GM12874 (cell line): Measurements from ENCODE around the gene CTCFL.

Source experiments
- TF ChIP-seq, protein P1 (sequence below): IDR thresholded peaks from 2 replicates; pipeline ENCODE4 v1.5.1; 2011; ENCODE audit warnings: low read depth, mild to moderate bottlenecking, control low read depth, low read length, moderate library complexity; ENCODE audit not compliant: insufficient read depth

CTCFL gene

DNA sequence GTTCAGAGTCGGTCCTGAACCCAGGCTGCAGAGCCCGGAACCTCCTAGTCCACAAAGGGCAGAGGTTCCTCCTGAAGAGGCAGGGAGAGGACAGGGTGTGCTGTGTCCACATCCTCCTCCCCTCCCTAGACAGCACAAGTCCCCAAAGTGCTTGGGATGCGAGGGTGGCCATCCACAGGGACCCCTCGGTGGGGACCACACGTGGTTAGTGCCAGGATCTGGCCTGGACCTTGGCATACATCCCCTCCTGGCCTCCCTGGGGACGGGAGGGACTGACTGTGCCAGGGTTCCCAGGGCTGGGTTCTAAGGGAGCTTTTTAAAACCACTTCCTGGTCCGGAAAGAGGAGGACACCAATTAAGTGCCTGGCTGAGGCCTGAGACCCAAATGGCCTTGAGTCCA lies 63.2 kb downstream of the CTCFL start:
- TF ChIP-seq, protein P1, sequence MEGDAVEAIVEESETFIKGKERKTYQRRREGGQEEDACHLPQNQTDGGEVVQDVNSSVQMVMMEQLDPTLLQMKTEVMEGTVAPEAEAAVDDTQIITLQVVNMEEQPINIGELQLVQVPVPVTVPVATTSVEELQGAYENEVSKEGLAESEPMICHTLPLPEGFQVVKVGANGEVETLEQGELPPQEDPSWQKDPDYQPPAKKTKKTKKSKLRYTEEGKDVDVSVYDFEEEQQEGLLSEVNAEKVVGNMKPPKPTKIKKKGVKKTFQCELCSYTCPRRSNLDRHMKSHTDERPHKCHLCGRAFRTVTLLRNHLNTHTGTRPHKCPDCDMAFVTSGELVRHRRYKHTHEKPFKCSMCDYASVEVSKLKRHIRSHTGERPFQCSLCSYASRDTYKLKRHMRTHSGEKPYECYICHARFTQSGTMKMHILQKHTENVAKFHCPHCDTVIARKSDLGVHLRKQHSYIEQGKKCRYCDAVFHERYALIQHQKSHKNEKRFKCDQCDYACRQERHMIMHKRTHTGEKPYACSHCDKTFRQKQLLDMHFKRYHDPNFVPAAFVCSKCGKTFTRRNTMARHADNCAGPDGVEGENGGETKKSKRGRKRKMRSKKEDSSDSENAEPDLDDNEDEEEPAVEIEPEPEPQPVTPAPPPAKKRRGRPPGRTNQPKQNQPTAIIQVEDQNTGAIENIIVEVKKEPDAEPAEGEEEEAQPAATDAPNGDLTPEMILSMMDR: no peak

DNA sequence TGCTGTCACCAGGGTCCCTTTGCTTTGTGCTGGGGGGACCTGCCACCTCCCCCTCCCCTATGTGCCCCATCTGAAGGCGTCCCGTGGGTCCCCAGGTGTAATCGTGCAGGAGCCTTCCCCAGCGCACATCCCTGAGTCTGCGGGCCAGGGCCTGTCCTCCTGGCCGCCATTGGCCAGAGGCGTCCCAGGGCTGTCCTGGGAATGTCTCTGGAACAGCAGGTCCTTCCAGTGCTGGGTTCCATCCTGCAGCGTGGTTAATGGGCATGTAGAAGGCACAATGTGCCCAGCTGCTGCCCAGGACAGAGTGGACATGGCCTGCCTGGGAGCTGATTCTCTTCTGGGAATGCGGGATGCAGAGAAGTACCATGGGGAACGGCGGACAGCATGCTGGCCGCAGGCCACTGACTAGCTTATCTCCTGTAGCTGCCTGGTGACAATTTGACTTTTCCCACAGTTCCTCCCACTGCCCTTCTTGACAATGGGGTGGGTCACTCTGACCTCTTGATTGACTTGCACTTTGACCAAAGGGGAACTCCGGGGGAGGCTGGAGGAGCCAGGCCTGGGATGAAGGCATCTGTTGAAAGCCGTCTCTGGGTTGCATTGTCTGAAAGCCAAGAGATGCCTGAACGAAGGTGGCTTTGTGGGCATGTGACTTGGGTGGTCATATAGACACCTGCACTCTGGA lies 64.0 kb downstream of the CTCFL start:
- TF ChIP-seq, protein P1: no peak

DNA sequence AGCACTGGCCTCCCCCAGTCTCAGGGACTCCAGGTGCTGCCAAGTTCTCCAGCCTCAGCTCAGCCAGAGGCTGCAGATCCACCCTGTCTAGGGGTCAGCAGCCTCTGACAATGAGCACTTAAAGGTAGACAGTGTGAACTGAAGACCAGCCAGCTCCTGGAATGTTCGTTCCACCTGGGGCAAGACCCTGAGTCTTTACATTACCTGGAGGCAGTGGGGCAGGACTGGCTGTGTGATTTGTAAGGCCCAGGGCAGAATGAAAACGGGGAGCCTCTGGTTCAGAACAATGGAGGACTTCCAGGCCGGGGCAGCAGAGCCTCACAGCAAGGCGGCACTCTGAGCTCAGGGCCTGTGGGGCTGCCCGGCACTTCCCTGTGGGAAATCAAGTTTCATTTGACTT lies 65.0 kb downstream of the CTCFL start:
- TF ChIP-seq, protein P1: no peak

DNA sequence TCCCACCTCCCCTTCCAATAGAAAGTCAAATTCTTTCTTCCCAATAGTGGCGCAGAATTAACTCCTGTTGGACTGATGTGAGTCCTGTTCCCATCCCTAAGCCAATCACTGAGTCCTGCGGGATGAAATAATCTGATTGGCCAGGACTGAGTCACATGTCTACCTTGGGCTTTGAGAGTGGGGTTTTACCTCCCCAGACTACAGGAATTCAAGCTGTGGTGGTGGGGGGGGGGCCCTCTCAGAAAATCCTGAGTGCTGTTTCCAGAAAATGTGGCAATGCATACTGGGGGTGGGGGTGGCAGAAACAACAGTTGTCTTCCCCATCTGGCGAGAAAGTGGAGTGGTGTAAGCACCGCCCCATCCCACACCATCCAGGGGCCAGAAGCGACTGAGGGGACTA lies 65.7 kb downstream of the CTCFL start:
- TF ChIP-seq, protein P1: no peak

DNA sequence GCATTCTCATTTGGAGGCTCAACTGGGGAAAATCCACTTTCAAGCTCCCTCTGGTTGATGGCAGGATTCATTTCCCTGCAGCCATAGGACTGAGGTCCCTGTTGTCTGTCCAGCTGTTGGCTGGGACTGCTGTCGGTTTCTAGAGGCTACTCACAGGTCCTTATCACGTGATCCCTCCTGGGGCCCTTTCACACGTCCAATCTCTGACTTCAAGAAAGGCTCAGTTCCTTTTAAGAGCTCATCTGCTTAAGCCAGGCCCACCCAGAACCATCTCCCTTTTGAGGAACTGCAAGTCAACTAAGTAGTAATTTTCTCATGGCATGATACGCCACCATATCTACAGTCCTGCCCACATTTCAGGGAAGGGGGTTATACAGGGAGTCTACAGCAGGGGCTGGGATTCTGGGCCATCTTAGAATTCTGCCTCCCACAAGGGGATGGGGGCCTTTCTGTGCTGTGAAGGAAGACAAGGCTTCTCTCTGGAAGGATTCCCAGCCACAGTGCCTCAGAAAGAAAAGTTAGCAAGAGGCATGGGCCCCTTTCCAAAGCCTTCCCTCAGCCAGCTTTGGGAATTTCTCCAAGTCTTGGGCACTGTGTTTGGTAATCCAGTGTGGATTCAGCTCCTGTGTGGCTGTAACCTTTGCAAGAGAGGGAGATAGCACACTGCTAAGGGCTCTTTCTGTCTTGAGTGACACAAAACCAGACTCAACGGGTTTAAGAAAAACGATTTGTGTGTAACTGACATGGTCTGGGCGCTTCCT lies 66.4 kb downstream of the CTCFL start:
- TF ChIP-seq, protein P1: no peak

DNA sequence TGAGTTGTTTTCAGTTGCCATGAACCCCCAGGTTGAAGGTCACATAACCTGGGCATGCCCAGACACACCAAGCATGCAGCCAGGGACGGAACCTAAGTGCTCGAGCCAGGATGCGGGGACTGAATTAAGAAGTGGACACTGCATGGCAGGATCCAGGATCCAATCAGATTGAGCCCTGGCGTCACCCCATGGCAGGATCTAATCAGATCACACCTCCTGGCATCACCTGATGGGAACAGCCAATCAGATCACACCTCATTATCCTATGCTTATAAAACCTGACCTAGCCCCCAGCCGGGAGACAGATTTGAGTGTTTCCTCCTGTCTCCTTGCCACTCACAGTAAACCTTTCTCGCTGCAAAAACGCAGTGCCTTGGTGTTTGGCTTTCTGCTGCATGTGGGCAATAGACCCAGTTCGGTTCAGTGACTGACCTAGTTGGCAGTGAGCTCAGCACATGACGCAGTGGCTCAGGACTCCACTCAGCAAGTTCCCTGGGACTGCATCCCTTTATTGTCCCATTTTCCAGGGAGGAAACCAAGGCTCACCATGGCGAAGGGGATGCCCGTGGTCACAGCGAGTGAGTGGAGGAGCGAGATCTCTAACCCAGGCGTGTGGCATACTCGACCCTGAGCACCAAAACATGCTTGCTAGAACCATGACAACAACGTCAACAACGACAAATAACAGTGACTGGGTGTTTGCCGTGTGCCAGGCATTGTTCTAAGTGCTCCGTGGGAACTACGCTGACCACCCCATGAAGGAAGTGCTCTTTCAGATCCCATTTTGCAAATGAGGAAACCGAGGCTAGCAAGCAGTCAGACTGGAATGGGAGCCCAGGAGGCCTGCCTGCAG lies 67.5 kb downstream of the CTCFL start:
- TF ChIP-seq, protein P1: no peak

DNA sequence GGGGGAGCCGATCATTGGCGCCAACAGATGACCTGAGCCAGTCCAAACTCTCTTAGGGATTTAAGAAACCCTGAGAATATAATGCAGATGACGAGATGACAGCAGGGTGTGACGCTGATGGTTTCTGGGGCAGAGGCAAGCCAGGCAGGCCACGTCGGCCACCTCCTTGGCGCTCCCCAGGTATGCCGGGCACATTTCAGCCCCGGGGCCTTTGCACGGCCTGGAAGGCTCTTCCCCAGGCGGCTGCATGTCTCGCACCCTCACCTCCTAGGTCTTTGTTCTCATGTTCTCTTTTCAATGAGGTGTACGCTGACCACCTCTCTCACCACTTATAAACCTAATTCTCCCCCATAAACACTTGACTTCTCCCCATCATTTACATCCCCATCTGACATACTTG lies 68.8 kb downstream of the CTCFL start:
- TF ChIP-seq, protein P1: no peak
